HG02943 (cell line): ENCODE data around the gene PTRHD1.
"Not testable (repeated sequence)": the region's sequence is repeated elsewhere in the genome, so short reads cannot be mapped to it uniquely, and the experiment has no call there.

ENCODE experiments used
- ATAC-seq: cut with Tn5 transposase; IDR thresholded peaks from one replicate; pipeline ENCODE4 v1.9.1; 2021; ENCODE audit warnings: mild to moderate bottlenecking, low read depth, moderate library complexity; ENCODE audit not compliant: unreplicated experiment

Gene PTRHD1

GRCh38 chr2:24814516-24814915, 21.3 kb upstream of the PTRHD1 start:
- ATAC-seq, result no peak

GRCh38 chr2:24813691-24814137, 20.5 kb upstream of the PTRHD1 start:
- ATAC-seq, result no peak

GRCh38 chr2:24809316-24810007, 16.3 kb upstream of the PTRHD1 start:
- no peak for ATAC-seq

- ATAC-seq, result no peak
These were observed 13.5 kb upstream of the PTRHD1 start for GRCh38 chr2:24806661-24807036.

- ATAC-seq, result not testable (repeated sequence)
These were observed 12.8 kb upstream of the PTRHD1 start for GRCh38 chr2:24805811-24806660.

- ATAC-seq, result not testable (repeated sequence)
These were observed 7.3 kb upstream of the PTRHD1 start for GRCh38 chr2:24800487-24800886.

GRCh38 chr2:24797644-24798043, 4.5 kb upstream of the PTRHD1 start:
- ATAC-seq, result no peak

- ATAC-seq, result no peak
These were observed 707 bp upstream of the PTRHD1 start for GRCh38 chr2:24793761-24794435.

GRCh38 chr2:24792542-24792873, 683 bp downstream of the PTRHD1 start:
- ATAC-seq, result peak; percentile 3

- ATAC-seq, result no peak
These were observed 1.7 kb downstream of the PTRHD1 start for GRCh38 chr2:24791452-24791851.

- no peak for ATAC-seq
These were observed 4.4 kb downstream of the PTRHD1 start for GRCh38 chr2:24788816-24789215.

- ATAC-seq, result no peak
These were observed 5.7 kb downstream of the PTRHD1 start for GRCh38 chr2:24787532-24787931.

GRCh38 chr2:24785671-24786321, 7.4 kb downstream of the PTRHD1 start:
- ATAC-seq, result peak; percentile 86

- ATAC-seq, result no peak
These were observed 9.6 kb downstream of the PTRHD1 start for GRCh38 chr2:24783641-24784040.

- no peak for ATAC-seq
These were observed 14.1 kb downstream of the PTRHD1 start for GRCh38 chr2:24779116-24779515.

- no peak for ATAC-seq
These were observed 18.8 kb downstream of the PTRHD1 start for GRCh38 chr2:24774373-24774772.

- no peak for ATAC-seq
These were observed 21.2 kb downstream of the PTRHD1 start for GRCh38 chr2:24771764-24772586.

- no peak for ATAC-seq
These were observed 22.1 kb downstream of the PTRHD1 start for GRCh38 chr2:24771061-24771460.

GRCh38 chr2:24768601-24769000, 24.6 kb downstream of the PTRHD1 start:
- ATAC-seq, result no peak

- no peak for ATAC-seq
These were observed 25.2 kb downstream of the PTRHD1 start for GRCh38 chr2:24768013-24768412.
